Hepatocyte (in vitro differentiated cells): Measurements from ENCODE around the gene PCDHB7.
"Not testable (repeated sequence)": the region's sequence is repeated elsewhere in the genome, so short reads cannot be mapped to it uniquely, and the experiment has no call there.

ENCODE experiments used
- CTCF ChIP-seq: fragments of 200-600 bp; sonication (generic); IDR thresholded peaks from 2 replicates; pipeline ENCODE4 v1.5.1; 2016; ENCODE audit warnings: antibody characterized with exemption, mild to moderate bottlenecking; ENCODE audit not compliant: poor library complexity
- EZH2 ChIP-seq: fragments of 200-600 bp; sonication (generic); IDR thresholded peaks from 2 replicates; pipeline ENCODE4 v1.6.1; 2016; ENCODE audit warnings: antibody characterized with exemption, mild to moderate bottlenecking, borderline replicate concordance
- EZH2phosphoT487 ChIP-seq: fragments of 200-600 bp; sonication (generic); IDR thresholded peaks from one replicate; pipeline ENCODE4 v1.6.1; 2018; ENCODE audit warnings: antibody characterized with exemption, mild to moderate bottlenecking, low read depth, moderate library complexity; ENCODE audit not compliant: unreplicated experiment, severe bottlenecking

- TF ChIP-seq CTCF, EZH2phosphoT487, EZH2: not testable (repeated sequence)
Measured at GRCh38 chr5:141174291-141175104, 2.1 kb downstream of the PCDHB7 start.
